ENCODE results near the gene CLEC3B.
"Not testable (repeated sequence)": the region's sequence is repeated elsewhere in the genome, so short reads cannot be mapped to it uniquely, and the experiment has no call there.

Gene CLEC3B

GRCh38 chr3:45071075-45071474 lies 45.0 kb downstream of the CLEC3B start:
- no peak for DNase-seq

GRCh38 chr3:45075821-45076625 lies 49.9 kb downstream of the CLEC3B start:
- peak; percentile 42 for DNase-seq

GRCh38 chr3:45078256-45078655 lies 52.2 kb downstream of the CLEC3B start:
- DNase-seq: not testable (repeated sequence)

GRCh38 chr3:45078910-45079522 lies 52.9 kb downstream of the CLEC3B start:
- peak; percentile 46 for DNase-seq

- DNase-seq: peak; percentile 30
Observed at GRCh38 chr3:45079715-45080114, 53.6 kb downstream of the CLEC3B start.

GRCh38 chr3:45080824-45081223 lies 54.7 kb downstream of the CLEC3B start:
- no peak for DNase-seq

- no peak for DNase-seq
Observed at GRCh38 chr3:45081506-45082141, 55.5 kb downstream of the CLEC3B start.

GRCh38 chr3:45082142-45082538 lies 56.0 kb downstream of the CLEC3B start:
- no peak for DNase-seq

GRCh38 chr3:45083023-45083422 lies 56.9 kb downstream of the CLEC3B start:
- DNase-seq: no peak

GRCh38 chr3:45084361-45084760 lies 58.3 kb downstream of the CLEC3B start:
- DNase-seq: no peak

- no peak for DNase-seq
Observed at GRCh38 chr3:45084820-45085816, 59.0 kb downstream of the CLEC3B start.
